ENCODE results near the gene ATP6V1D. TPM values are rescaled to one million over a fixed set of nuclear protein-coding genes. Genes with fewer than 3 reads are reported as not detected.

The ATP6V1D gene
- total and polyA plus RNA-seq, 8 donors = 17.5 to 40.2 (median 23.2) TPM

DNA sequence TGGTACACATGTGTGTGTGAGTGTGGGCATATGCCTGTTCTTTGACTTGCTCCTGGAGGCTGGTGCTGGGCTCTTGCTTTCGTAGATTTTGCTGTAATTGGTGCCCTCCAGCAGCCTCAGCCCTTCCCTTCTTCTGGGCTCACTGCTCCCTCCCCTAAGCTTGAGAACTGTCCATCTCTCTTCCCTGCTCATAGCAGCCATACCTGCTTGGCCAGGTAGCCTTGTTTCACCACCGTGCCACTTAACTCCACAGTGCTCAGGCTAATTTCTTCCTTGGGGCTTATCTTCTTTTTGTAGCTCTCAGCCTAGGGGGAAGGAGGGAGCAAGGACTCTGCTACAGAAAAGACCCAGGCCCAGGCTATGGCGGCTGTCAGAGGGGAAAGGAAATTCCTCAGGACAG, 32.5 kb upstream of the ATP6V1D start:
- no peak for DNase-seq
- intact Hi-C loops (cut with DNase I) = no loop called here
- H3K36me3 ChIP-seq = peaks cover 0 to 5% (median 0%) of the 10 kb centered on the region in 3 donors
- TF ChIP-seq, protein P1, sequence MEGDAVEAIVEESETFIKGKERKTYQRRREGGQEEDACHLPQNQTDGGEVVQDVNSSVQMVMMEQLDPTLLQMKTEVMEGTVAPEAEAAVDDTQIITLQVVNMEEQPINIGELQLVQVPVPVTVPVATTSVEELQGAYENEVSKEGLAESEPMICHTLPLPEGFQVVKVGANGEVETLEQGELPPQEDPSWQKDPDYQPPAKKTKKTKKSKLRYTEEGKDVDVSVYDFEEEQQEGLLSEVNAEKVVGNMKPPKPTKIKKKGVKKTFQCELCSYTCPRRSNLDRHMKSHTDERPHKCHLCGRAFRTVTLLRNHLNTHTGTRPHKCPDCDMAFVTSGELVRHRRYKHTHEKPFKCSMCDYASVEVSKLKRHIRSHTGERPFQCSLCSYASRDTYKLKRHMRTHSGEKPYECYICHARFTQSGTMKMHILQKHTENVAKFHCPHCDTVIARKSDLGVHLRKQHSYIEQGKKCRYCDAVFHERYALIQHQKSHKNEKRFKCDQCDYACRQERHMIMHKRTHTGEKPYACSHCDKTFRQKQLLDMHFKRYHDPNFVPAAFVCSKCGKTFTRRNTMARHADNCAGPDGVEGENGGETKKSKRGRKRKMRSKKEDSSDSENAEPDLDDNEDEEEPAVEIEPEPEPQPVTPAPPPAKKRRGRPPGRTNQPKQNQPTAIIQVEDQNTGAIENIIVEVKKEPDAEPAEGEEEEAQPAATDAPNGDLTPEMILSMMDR (IDR thresholded peaks at IDR 0.05) = no peak
- 68 to 83% methylated on average over 3 of the region's 3 CpGs for WGBS, 2 donors
- no peaks in the 10 kb centered on the region for H3K9me3 ChIP-seq
- H3K4me3 ChIP-seq = no peak overlapping the region
- FAIRE-seq = no peak
- H3K4me1 ChIP-seq = no peaks in the 10 kb centered on the region
- no peaks in the 10 kb centered on the region for H3K27me3 ChIP-seq
- no peak for ATAC-seq
- no peak overlapping the region for H3K27ac ChIP-seq

DNA sequence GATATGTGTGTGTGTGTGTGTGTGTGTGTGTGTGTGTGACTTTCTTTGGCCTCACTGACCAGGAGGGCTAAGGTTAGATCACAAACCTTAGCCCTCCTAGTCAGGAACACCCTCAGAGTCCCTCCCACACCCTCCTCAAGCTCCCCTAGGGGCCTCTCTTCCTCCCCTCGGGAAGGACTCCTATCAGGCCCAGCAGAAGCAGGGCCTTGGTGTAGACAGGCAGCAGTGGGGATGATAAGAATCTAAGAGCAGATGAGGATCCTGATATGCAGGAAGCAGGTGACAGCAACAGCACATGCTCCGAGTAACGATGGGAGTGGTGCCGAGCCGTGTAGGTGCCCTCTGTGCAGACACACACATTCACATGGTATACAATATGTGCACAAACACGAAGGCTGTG, 31.7 kb upstream of the ATP6V1D start:
- DNase-seq (no peak), ATAC-seq (no peak), FAIRE-seq (no peak)
- WGBS, 2 donors = 77 to 78% methylated on average over 6 of the region's 6 CpGs
- H3K4me3 ChIP-seq = no peak overlapping the region
- TF ChIP-seq, protein P1 (IDR thresholded peaks at IDR 0.05) = no peak
- H3K9me3 ChIP-seq = no peaks in the 10 kb centered on the region
- H3K36me3 ChIP-seq = peaks cover 0 to 9% (median 0%) of the 10 kb centered on the region in 3 donors
- H3K27me3 ChIP-seq = no peaks in the 10 kb centered on the region
- intact Hi-C loops (cut with DNase I) = no loop called here
- H3K27ac ChIP-seq = no peak overlapping the region
- H3K4me1 ChIP-seq = peaks cover 0 to under 1% (median 0%) of the 10 kb centered on the region in 3 donors

DNA sequence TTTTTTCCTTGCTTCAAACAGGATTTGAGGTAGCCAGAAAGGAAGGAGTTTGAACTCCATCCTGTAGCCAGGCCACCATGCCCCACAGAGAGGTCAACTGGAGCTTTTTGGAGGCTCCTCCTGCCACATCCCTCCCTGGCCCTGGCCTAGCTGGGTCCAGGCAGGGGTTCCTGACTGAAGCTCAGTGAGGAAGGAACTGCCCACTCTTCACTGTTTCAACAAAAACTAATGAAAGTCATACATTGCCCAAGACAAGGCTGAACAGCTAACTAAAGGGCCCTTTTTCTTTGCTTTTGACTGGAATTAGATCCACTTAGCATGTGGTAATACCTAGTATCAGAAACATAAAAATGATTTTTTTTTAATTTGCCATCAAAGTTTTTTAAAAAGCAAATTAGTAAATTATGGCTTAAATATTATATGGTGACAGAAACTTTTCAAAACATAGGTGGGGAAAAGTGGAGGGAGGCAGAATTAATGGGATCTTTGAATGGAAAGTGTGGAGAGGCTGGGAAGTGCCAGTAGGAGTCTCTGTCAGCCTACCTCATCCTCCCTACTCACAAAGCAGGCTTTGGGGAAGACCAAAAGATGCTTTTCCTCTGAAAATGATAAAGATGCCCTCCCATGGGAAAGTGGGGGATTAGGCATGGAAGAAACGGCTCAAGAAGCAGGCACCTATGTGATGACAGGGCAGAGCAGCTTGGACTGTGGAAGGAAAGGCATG, 30.4 kb upstream of the ATP6V1D start:
- no peaks in the 10 kb centered on the region for H3K9me3 ChIP-seq
- DNase-seq (no peak), FAIRE-seq (no peak), ATAC-seq (no peak)
- WGBS, 2 donors = 70 to 80% methylated on average over 1 of the region's 1 CpG
- H3K36me3 ChIP-seq = peaks cover 0 to 14% (median 0%) of the 10 kb centered on the region in 3 donors
- TF ChIP-seq, protein P1 (IDR thresholded peaks at IDR 0.05) = no peak
- no peak overlapping the region for H3K4me3 ChIP-seq
- intact Hi-C loops (cut with DNase I) = no loop called here
- peaks cover 0 to 13% (median 6%) of the 10 kb centered on the region in 3 donors for H3K4me1 ChIP-seq
- H3K27me3 ChIP-seq = no peaks in the 10 kb centered on the region
- no peak overlapping the region for H3K27ac ChIP-seq

DNA sequence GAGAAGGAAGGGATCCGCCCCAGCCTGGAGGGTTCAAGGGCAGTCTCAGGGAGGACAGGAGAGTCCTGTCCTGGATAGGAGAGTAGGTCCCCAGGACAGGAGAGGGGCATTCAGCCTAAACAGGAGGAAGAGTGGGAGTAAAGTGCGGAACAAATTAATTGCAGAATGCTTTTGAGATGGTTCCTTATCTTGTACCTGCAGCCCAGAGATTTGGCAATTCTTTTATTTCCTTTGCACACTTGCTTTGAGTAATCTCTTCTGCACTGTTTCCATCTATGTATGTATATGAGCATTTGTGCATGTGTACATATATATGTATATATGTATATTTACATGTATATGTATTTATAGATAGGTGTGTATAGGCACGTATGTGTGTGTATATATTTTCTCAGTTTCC, 29.7 kb upstream of the ATP6V1D start:
- Histone ChIP-seq H3K4me3 (no peak overlapping the region), H3K36me3 (peaks cover 0 to 16% (median 0%) of the 10 kb centered on the region in 3 donors), H3K9me3 (no peaks in the 10 kb centered on the region), H3K27me3 (no peaks in the 10 kb centered on the region), H3K27ac (no peak overlapping the region), H3K4me1 (peaks cover 0 to 14% (median 6%) of the 10 kb centered on the region in 3 donors)
- intact Hi-C loops (cut with DNase I) = no loop called here
- TF ChIP-seq, protein P1 (IDR thresholded peaks at IDR 0.05) = no peak
- DNase-seq (no peak), FAIRE-seq (no peak), ATAC-seq (no peak)
- WGBS, 2 donors = 86 to 90% methylated on average over 3 of the region's 3 CpGs

DNA sequence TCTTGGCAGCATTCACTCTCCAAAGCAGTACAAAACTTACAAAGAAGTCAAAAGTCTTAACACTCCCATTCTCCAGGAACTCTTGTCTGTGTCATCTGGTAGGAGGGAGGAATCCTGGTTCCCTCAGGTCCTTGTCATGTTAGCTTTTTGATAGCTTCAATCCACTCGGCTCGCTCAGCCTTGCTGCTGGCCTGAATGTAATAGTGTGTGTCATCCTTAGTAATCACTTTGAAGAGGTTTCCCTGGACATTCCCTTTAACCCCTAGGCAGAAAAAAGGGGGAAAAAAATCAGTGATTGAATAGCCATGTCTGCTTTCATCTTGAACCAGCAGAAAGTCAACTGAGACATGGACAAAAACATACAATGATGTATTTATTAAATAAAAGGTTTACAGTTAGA, 27.6 kb upstream of the ATP6V1D start:
- TF ChIP-seq, protein P1 (IDR thresholded peaks at IDR 0.05) = no peak
- no peak for ATAC-seq
- intact Hi-C loops (cut with DNase I) = no loop called here
- peaks cover 0 to 34% (median 10%) of the 10 kb centered on the region in 3 donors for H3K36me3 ChIP-seq
- no peak overlapping the region for H3K4me3 ChIP-seq
- no peak for FAIRE-seq
- no peak overlapping the region for H3K27ac ChIP-seq
- no peak for DNase-seq
- H3K4me1 ChIP-seq = peaks cover 0 to 14% (median 6%) of the 10 kb centered on the region in 3 donors
- no peaks in the 10 kb centered on the region for H3K9me3 ChIP-seq
- WGBS, 2 donors = 90 to 91% methylated on average over 2 of the region's 2 CpGs
- no peaks in the 10 kb centered on the region for H3K27me3 ChIP-seq

Data from pancreas (tissue), 10 donors.